Right atrium auricular region (tissue), 2 donors: Measurements from ENCODE around the gene SNAPC4. TPM values are rescaled to one million over a fixed set of nuclear protein-coding genes. Genes with fewer than 3 reads are reported as not detected.
A peak's percentile ranks its signal among the peaks of the same experiment; 100 is the strongest.

ENCODE experiments used
- DNase-seq: peaks from one replicate; pipeline ENCODE4 v3.0.0-alpha.2; 2019; ENCODE audit warnings: low spot score
- H3K27ac ChIP-seq, 2 donors: fragments of 200-600 bp; sonication (generic); 1 replicate in 1 of 2; 2 replicates in 1 of 2; pipeline ENCODE4 v1.5.1; 2016 to 2019
- H3K27me3 ChIP-seq, 2 donors: fragments of 200-600 bp; sonication (generic); one replicate each; pipeline versions ENCODE4 v1.5.1 to v1.6.0; 2017 to 2019
- H3K36me3 ChIP-seq: fragments of 200-600 bp; sonication (generic); one replicate; pipeline ENCODE4 v1.5.1; 2016
- H3K4me1 ChIP-seq, 2 donors: fragments of 200-600 bp; sonication (generic); one replicate each; pipeline versions ENCODE4 v1.5.1 to v1.6.0; 2017 to 2019
- H3K4me3 ChIP-seq, 2 donors: fragments of 200-600 bp; sonication (generic); 1 replicate in 1 of 2; 2 replicates in 1 of 2; pipeline ENCODE4 v1.5.1; 2017 to 2019; ENCODE audit warnings: mild to moderate bottlenecking in 1 of 2, moderate library complexity in 1 of 2
- H3K9me3 ChIP-seq, 2 donors: fragments of 200-600 bp; sonication (generic); one replicate each; pipeline ENCODE4 v1.5.1; 2019
- total RNA-seq, 2 donors: library from RNA; depleted of rRNA; stranded (reverse); fragments of >200 nt; gene quantifications; one replicate each; pipeline ENCODE4 v1.1.0, GENCODE V29; 2016
- TF ChIP-seq, protein P1 (sequence below), 2 donors: fragments of 200-600 bp; sonication (generic); IDR thresholded peaks; one replicate each; pipeline ENCODE4 v1.5.1; 2019; ENCODE audit warnings: antibody characterized with exemption in 2 of 2

SNAPC4 gene
- total RNA-seq, 2 donors from 2014 or later: 2.5 to 4.4 TPM

DNA sequence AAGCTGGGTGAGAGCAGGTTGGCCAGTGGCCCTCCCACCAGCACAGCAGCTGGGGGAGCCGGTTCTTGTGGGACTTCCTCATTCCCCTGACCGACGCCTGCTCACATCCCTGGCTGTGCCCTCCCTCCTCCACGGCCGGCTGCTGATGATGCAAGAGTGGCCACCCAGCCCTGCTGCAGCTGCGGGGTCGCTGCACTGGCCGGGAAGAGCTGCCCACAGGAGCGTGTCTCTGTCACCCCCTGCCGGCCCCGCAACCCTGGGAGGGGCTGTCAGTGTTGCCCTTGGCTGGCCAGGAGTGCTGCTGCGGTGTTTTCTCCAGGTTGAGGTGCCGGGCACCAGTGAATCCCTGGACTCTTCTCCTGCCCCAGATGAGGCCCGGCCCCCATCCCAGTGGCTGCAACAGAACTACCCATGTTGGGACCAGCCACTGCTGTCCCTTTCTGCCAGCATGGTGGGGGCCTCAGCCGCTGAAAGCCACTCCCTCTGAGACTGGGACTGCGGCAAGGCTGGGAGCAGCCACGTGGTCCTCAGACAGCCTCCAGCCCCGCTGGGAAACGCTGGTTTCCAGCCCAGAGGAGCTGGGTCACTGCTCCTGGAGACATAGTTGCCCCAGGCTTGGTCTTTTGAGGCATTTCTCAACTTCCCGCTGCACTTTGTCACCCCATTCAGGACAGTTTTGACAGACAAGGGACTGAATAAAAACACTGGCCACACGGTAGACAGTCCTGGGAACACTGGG lies 27.2 kb downstream of the SNAPC4 start:
- Histone ChIP-seq H3K36me3 (no peaks in the 10 kb centered on the region), H3K27me3 (no peaks in the 10 kb centered on the region), H3K27ac (no peak overlapping the region), H3K4me3 (peak overlapping the region in 1 of 2 donors; percentile 27), H3K4me1 (peaks cover 0 to 13% of the 10 kb centered on the region in 2 donors), H3K9me3 (no peaks in the 10 kb centered on the region)
- DNase-seq: peak; percentile 79
- TF ChIP-seq, protein P1, sequence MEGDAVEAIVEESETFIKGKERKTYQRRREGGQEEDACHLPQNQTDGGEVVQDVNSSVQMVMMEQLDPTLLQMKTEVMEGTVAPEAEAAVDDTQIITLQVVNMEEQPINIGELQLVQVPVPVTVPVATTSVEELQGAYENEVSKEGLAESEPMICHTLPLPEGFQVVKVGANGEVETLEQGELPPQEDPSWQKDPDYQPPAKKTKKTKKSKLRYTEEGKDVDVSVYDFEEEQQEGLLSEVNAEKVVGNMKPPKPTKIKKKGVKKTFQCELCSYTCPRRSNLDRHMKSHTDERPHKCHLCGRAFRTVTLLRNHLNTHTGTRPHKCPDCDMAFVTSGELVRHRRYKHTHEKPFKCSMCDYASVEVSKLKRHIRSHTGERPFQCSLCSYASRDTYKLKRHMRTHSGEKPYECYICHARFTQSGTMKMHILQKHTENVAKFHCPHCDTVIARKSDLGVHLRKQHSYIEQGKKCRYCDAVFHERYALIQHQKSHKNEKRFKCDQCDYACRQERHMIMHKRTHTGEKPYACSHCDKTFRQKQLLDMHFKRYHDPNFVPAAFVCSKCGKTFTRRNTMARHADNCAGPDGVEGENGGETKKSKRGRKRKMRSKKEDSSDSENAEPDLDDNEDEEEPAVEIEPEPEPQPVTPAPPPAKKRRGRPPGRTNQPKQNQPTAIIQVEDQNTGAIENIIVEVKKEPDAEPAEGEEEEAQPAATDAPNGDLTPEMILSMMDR (IDR thresholded peaks at IDR 0.05): peak in 1 of 2 donors; percentile 13

DNA sequence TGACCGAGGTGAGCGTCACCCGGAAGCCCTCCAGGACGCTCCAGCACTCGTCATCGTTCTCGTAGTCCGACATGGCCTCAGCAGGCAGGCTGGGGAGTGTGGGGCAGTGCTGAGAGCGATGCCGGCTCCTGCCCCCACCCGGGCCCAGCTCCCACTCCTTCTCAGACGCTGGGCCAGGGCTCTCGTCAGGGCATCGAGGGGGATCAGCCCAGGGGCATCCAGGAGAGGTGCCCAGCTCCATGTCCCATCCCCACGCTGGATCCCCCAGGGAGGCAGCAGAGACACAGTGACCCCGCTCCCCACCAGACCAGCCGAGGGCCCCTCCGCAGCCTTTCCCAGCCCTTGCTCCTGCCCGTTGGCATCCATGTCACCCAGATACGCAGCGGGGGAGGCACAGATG lies 28.0 kb downstream of the SNAPC4 start:
- Histone ChIP-seq H3K36me3 (no peaks in the 10 kb centered on the region), H3K27me3 (no peaks in the 10 kb centered on the region), H3K4me1 (peaks cover 0 to 13% of the 10 kb centered on the region in 2 donors), H3K27ac (no peak overlapping the region), H3K4me3 (no peak overlapping the region), H3K9me3 (no peaks in the 10 kb centered on the region)
- TF ChIP-seq, protein P1 (IDR thresholded peaks at IDR 0.05): no peak
- no peak for DNase-seq

DNA sequence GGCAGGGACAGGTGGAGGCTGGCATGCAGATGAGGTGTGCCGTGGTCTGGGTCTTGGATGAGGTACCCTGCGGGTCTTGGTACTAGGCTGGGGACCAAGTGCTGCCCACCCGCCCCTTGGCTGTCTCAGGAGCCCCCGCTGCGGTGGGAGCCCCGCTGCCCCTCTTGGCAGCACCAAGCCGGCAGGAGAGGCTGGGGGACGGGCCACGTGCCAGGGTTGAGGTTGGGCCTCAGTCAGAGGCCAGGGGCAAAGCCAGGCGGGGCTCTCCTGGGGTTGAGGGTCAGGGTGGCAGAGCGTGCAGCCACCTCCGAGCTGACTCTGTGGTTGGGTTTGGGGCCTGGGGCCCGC lies 28.5 kb downstream of the SNAPC4 start:
- Histone ChIP-seq H3K27me3 (no peaks in the 10 kb centered on the region), H3K27ac (no peak overlapping the region), H3K4me3 (no peak overlapping the region), H3K9me3 (no peaks in the 10 kb centered on the region), H3K4me1 (peaks cover 0 to 13% of the 10 kb centered on the region in 2 donors), H3K36me3 (no peaks in the 10 kb centered on the region)
- TF ChIP-seq, protein P1 (IDR thresholded peaks at IDR 0.05): no peak
- DNase-seq: no peak

DNA sequence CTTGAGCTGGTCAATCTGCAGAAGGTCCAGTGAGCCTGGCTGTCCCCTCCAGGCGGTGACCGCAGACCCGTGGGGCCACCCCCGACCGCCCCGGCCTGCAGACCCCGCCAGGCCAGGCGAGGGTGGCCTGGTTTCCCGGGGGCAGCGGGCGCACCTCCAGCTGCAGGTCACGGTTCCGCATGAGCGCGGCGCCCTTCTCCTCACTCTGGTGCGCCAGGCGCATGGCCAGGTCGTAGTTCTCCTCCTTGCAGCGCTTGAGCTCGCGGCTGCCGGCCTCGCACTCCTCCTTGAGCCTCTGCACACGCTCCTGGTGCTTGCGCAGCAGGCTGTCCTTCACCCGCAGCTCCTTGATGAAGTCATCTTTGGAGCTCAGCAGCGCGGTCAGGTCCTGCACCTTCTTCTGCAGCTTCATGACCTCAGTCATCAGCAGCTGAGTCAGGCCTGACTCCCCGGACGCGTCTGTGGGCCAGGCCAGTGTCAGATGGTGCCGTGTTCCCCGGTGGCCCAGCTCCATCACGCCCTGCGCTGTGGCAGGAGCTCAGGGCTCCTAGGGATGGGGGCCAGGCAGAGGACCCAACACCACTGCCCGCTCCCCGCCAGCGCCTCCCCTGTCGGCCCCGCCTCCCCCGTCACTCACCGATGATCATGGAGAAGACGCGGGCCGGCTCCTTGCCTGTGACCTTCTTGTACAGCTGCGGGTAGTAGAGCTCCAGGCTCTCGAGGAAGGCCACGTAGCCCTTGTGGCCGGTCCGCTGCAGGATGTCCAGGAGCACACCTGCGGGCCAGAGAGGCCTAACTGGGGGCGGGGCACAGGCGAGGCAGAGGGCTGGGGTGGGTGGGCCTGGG lies 29.1 kb downstream of the SNAPC4 start:
- Histone ChIP-seq H3K27ac (no peak overlapping the region), H3K9me3 (no peaks in the 10 kb centered on the region), H3K4me1 (peaks cover 0 to 13% of the 10 kb centered on the region in 2 donors), H3K27me3 (no peaks in the 10 kb centered on the region), H3K36me3 (no peaks in the 10 kb centered on the region), H3K4me3 (no peak overlapping the region)
- TF ChIP-seq, protein P1 (IDR thresholded peaks at IDR 0.05): no peak
- DNase-seq: no peak

DNA sequence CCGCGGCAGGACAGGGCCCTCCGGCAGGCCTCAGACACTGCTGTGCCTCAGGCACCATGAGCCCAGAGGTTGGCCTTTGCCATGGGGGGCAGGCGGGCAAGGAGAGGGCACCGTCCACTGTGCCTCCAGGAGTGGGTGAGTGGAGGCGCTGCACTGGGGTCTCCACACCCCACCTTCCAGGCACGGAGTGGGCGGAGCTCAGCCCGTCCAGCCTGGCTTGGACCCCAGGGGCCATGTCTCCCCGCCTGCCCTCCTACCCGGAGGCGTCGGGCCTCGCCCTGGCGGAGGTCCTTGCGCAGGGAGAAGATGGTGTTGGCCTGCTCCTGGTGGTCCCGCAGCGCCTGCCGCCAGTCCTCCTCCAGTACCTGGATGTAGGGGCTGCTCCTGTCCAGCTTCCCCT lies 29.9 kb downstream of the SNAPC4 start:
- TF ChIP-seq, protein P1 (IDR thresholded peaks at IDR 0.05): no peak
- Histone ChIP-seq H3K27ac (no peak overlapping the region), H3K9me3 (no peaks in the 10 kb centered on the region), H3K36me3 (no peaks in the 10 kb centered on the region), H3K4me3 (no peak overlapping the region), H3K27me3 (no peaks in the 10 kb centered on the region), H3K4me1 (peaks cover 0 to 17% of the 10 kb centered on the region in 2 donors)
- no peak for DNase-seq
